HG03159 (cell line): ENCODE results near the gene ATG9B.

ENCODE experiments used
- ATAC-seq: cut with Tn5 transposase; IDR thresholded peaks from one replicate; pipeline ENCODE4 v1.9.1; 2021; ENCODE audit warnings: mild to moderate bottlenecking, moderate library complexity; ENCODE audit not compliant: unreplicated experiment

Gene ATG9B, protein sequence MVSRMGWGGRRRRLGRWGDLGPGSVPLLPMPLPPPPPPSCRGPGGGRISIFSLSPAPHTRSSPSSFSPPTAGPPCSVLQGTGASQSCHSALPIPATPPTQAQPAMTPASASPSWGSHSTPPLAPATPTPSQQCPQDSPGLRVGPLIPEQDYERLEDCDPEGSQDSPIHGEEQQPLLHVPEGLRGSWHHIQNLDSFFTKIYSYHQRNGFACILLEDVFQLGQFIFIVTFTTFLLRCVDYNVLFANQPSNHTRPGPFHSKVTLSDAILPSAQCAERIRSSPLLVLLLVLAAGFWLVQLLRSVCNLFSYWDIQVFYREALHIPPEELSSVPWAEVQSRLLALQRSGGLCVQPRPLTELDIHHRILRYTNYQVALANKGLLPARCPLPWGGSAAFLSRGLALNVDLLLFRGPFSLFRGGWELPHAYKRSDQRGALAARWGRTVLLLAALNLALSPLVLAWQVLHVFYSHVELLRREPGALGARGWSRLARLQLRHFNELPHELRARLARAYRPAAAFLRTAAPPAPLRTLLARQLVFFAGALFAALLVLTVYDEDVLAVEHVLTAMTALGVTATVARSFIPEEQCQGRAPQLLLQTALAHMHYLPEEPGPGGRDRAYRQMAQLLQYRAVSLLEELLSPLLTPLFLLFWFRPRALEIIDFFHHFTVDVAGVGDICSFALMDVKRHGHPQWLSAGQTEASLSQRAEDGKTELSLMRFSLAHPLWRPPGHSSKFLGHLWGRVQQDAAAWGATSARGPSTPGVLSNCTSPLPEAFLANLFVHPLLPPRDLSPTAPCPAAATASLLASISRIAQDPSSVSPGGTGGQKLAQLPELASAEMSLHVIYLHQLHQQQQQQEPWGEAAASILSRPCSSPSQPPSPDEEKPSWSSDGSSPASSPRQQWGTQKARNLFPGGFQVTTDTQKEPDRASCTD

DNA sequence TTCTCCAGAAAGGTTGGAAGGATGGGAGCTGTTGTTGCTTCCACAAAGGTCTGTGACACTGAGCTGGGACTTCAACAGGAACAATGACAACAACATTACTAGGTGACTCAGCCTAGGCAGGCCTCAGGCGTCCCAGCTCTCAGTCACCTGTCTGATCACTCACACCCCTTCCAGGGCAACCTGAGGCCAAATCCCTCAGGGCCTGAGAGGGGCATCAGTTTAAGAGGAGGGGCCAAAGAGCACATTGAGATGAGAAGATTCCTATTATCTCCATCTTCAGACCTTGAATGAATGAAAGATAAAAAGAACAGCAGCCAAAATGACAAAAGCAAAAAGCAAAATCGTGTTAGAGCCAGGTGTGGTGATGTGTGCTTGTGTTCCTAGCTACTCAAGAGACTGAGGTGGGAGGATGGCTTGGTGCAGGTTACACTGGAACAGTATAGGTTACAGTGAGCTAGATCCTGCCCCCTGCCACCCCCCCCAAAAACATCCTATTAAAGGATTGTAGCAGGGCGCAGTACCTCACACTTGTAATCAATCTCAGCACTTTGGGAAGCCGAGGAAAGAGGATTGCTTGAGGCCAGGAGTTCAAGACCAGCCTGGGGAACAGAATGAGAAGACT, at the start of gene ATG9B:
Gene ATG9B (minus strand): TSS at position 60 of the 622 bp plus-strand sequence. CDS start 71 bp downstream, outside the sequence.
- no peak for ATAC-seq

- ATAC-seq = no peak
Observed at GRCh38 chr7:151073990-151074389, 49.7 kb upstream of the ATG9B start.

DNA sequence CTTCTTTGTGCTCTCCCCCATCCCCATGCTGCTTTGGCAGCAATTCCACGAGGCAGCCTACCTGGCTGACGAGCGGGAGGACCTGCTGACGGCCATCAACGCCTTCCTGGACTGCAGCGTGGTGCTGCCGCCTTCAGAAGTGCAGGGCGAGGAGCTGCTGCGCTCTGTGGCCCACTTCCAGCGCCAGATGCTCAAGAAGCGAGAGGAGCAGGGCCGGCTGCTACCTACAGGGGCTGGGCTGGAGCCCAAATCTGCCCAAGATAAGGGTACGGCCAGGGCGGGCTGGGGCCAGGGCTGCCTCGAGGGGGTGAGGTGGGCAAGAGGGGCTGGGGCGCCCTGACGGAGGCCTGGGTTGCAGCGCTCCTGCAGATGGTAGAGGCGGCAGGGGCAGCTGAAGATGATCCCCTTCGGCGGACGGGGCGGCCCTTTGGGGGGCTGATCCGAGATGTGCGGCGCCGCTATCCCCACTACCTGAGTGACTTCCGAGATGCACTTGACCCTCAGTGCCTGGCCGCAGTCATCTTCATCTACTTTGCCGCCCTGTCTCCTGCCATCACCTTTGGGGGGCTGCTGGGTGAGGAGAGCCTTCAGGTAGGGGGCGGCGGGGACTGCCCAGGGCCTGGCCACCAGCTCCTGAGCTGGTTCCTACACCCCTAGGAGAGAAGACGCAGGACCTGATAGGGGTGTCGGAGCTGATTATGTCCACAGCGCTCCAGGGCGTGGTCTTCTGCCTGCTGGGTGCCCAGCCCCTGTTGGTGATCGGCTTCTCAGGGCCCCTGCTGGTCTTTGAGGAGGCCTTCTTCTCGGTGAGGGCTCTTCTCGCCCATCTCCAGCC, 47.0 kb upstream of the ATG9B start:
- ATAC-seq = no peak

DNA sequence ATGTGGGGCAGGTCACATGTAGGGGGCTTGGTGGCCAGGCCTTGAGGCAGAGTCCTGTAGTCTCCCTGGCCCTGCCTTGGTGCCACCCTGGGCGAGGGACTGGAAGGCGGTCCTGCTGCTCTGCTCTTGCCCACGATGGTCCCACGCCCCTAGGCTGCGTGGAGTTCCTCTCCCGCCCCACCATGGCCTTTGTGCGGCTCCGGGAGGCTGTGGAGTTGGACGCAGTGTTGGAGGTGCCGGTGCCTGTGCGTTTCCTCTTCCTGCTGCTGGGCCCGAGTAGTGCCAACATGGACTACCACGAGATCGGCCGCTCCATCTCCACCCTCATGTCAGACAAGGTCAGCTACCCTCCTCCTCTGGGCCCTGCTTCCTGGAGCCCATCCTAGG, 46.3 kb upstream of the ATG9B start:
- no peak for ATAC-seq

GRCh38 chr7:151069841-151070573, 45.7 kb upstream of the ATG9B start:
- ATAC-seq = no peak

- no peak for ATAC-seq
Observed at GRCh38 chr7:151068069-151068773, 43.9 kb upstream of the ATG9B start.

DNA sequence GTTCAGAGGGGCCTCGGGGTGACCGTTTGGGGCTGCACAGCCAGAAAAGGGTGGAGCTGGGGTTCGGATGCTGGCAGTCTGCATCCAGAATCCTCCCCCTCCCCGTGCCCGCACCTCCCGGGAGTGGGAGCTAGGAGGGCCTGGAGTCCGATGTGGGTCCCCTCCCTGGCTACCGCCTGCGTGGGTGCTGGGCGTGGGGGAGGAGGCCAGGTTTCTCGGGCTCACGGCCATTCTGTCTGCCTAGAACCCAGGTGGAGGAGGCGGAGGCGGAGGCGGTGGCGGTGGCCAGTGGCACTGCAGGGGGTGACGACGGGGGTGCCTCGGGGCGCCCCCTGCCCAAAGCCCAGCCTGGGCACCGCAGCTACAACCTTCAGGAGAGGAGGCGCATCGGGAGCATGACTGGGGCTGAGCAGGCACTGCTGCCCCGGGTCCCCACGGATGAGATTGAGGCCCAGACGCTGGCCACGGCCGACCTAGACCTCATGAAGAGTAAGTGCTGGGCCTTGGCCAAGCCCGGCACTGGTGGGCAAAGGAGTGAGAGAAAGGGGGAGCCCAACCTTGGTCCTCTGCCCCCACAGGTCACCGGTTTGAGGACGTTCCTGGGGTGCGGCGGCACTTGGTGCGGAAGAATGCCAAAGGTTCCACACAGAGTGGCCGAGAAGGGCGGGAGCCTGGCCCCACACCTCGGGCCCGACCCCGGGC, 42.1 kb upstream of the ATG9B start:
- no peak for ATAC-seq

DNA sequence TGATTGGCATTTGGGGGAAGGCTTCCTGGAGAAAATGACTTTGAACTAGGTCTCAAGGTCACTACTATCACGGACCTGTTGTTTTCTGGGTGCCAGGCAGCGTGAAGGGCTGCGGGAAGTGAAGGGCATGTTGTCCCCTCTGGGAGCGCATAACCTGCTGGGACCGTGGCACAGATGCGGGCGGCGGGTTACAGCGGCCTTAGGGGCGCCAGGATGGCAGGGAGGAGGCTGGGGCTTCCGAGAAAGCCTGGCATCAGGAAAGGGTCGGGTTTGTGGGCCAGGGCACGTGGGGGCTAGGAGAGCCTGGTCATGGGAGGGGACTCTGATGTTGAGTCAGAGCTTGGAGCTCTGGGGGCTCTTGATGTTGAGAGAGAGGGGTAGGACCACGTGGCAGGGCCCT, 41.2 kb upstream of the ATG9B start:
- ATAC-seq = no peak

- ATAC-seq = no peak
Observed at GRCh38 chr7:151064993-151065392, 40.7 kb upstream of the ATG9B start.

GRCh38 chr7:151064454-151064853, 40.2 kb upstream of the ATG9B start:
- ATAC-seq = no peak

DNA sequence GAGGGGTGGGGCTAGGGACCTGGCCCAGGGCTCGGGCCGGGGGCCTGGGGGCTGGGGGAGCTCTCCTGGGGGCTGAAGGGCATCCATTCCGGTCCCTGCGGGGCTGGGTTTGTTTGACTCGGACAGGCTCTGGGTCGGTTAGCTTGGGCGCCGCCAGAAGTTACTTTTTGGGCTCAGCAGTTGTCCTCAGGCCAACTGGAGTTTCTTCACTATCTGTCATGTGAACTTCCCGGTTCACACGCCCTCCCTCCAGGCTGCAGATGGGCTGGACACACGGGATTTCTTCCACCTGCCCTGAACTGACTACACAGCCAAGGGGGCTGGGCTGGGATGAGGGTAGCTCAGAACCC, 38.9 kb upstream of the ATG9B start:
- ATAC-seq = no peak

GRCh38 chr7:151062399-151063211, 38.3 kb upstream of the ATG9B start:
- no peak for ATAC-seq

GRCh38 chr7:151062111-151062398, 37.8 kb upstream of the ATG9B start:
- no peak for ATAC-seq

DNA sequence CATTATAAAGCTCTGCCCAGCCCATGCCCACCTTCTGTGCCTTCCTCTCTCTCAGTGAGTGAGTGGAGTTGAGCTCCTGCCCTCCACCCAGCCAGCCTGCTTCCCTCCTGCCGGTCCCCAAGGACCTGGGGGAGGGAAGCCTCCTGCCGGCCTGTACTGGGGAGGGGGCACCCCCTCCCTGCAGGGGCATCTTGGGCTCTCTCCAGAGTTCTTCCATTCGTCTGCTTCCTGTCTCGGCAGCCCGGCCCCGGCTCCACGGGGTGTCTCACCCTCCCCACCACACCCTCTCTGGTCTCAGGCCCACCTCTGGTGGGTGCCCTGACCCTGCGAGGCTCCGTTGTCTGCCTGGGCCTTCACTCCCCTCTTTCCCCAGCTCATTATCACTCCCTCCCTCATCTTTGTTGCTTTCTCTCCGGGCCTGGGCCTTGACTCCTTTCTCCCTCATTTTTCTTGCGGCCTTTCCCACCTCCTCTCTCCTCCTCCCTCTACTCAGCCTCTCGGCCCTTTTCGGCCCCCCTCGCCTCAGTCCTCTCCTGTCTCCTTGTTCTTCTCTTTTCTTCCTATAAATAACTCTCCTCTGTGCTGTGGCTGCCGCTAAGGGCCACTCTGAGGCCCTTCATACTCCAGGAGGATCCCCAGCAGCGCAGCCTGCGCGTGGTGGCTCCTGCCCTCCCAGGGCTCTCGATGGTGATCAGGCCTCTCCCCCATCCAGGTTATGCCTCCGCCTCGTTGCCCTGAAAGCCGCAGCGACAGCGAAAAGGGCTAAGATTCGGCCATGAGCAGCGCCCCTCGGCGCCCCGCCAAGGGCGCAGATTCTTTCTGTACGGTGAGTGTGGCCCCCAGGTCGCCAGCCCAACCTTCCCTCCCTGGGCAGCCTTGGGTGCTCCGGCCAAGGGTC, 37.2 kb upstream of the ATG9B start:
- no peak for ATAC-seq

GRCh38 chr7:151060416-151061212, 36.3 kb upstream of the ATG9B start:
- no peak for ATAC-seq

DNA sequence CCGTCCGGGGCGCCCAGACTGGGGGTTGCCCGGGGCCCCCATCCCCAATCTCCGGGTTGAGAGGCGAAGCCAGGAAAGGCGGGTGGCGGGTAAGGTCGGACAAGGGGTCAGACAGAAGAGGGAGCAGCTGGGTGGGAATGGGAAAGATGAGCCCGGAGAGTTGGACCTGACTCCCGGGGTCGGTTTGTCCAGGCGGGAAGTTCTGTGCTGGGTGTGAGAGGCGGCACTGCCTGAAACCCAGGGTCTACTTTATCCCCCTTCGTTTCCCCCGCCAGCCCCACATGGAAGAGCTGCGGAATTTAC, 35.8 kb upstream of the ATG9B start:
- ATAC-seq = no peak
